ENCODE results near the gene RTTN. TPM values are rescaled to one million over a fixed set of nuclear protein-coding genes. Genes with fewer than 3 reads are reported as not detected.

RTTN gene
- total RNA-seq, 2 donors from 2014 or later, result 13.0 to 20.1 TPM

- peaks cover 16% of the 10 kb centered on the region for H3K4me1 ChIP-seq
- H3K4me3 ChIP-seq, result no peak overlapping the region
- H3K27ac ChIP-seq, result no peak overlapping the region
- intact Hi-C loops (cut with DNase I), result no loop called here
- H3K27me3 ChIP-seq, result no peaks in the 10 kb centered on the region
- DNase-seq (no peak), ATAC-seq (no peak)
- no peaks in the 10 kb centered on the region for H3K36me3 ChIP-seq (replicated peaks in 1 of 2; ENCODE audit: insufficient read depth in 1 of 2, low read depth in 2 of 2)
- H3K9me3 ChIP-seq, result no peaks in the 10 kb centered on the region
- TF ChIP-seq POLR2A (IDR thresholded peaks at IDR 0.05) (no peak), CTCF (IDR thresholded peaks at IDR 0.05) (no peak)
- 96% methylated on average over 3 of the region's 3 CpGs for WGBS, 2 donors
Measured at GRCh38 chr18:70022636-70023035, 182.9 kb downstream of the RTTN start.

- WGBS, 2 donors, result 42 to 54% methylated on average over 1 of the region's 1 CpG
- Histone ChIP-seq H3K36me3 (replicated peaks in 1 of 2; ENCODE audit: insufficient read depth in 1 of 2, low read depth in 2 of 2) (no peaks in the 10 kb centered on the region), H3K4me3 (no peak overlapping the region), H3K27ac (peak overlapping the region in 1 of 4 donors; percentile 22), H3K27me3 (no peaks in the 10 kb centered on the region), H3K4me1 (peaks cover 16% of the 10 kb centered on the region), H3K9me3 (no peaks in the 10 kb centered on the region)
- TF ChIP-seq POLR2A (IDR thresholded peaks at IDR 0.05) (no peak), CTCF (IDR thresholded peaks at IDR 0.05) (no peak)
- intact Hi-C loops (cut with DNase I), result no loop called here
- ATAC-seq (no peak), DNase-seq (no peak)
Measured at GRCh38 chr18:70021498-70021897, 184.0 kb downstream of the RTTN start.

GRCh38 chr18:70021043-70021442, 184.4 kb downstream of the RTTN start:
- H3K36me3 ChIP-seq (replicated peaks in 1 of 2; ENCODE audit: insufficient read depth in 1 of 2, low read depth in 2 of 2), result no peaks in the 10 kb centered on the region
- peak overlapping the region in 2 of 4 donors; percentile 22 to 29 for H3K27ac ChIP-seq
- no peak overlapping the region for H3K4me3 ChIP-seq
- ATAC-seq, result peak; percentile 91
- H3K4me1 ChIP-seq, result peaks cover 16% of the 10 kb centered on the region
- no peaks in the 10 kb centered on the region for H3K27me3 ChIP-seq
- TF ChIP-seq POLR2A (IDR thresholded peaks at IDR 0.05) (no peak), CTCF (IDR thresholded peaks at IDR 0.05) (no peak)
- no peaks in the 10 kb centered on the region for H3K9me3 ChIP-seq
- peak in 2 of 4 donors; percentile 26 to 37 for DNase-seq
- 31 to 35% methylated on average over 1 of the region's 1 CpG for WGBS, 2 donors
- intact Hi-C loops (cut with DNase I), result no loop called here

GRCh38 chr18:70019991-70020390, 185.5 kb downstream of the RTTN start:
- TF ChIP-seq CTCF (IDR thresholded peaks at IDR 0.05), result no peak
- WGBS, 2 donors, result 84 to 89% methylated on average over 2 of the region's 2 CpGs
- H3K4me3 ChIP-seq, result no peak overlapping the region

GRCh38 chr18:70019136-70019535, 186.4 kb downstream of the RTTN start:
- 78 to 89% methylated on average over 2 of the region's 2 CpGs for WGBS, 2 donors
- H3K9me3 ChIP-seq, result no peaks in the 10 kb centered on the region
- H3K36me3 ChIP-seq (replicated peaks in 1 of 2; ENCODE audit: insufficient read depth in 1 of 2, low read depth in 2 of 2), result no peaks in the 10 kb centered on the region
- H3K4me3 ChIP-seq, result no peak overlapping the region
- DNase-seq, result no peak
- no peak overlapping the region for H3K27ac ChIP-seq
- peaks cover 21% of the 10 kb centered on the region for H3K4me1 ChIP-seq
- intact Hi-C loops (cut with DNase I), result no loop called here
- TF ChIP-seq POLR2A (IDR thresholded peaks at IDR 0.05) (no peak), CTCF (IDR thresholded peaks at IDR 0.05) (no peak)
- no peak for ATAC-seq
- H3K27me3 ChIP-seq, result no peaks in the 10 kb centered on the region

More at GRCh38 chr18:70019991-70020390, 185.5 kb downstream of the RTTN start:
- Histone ChIP-seq H3K27me3 (no peaks in the 10 kb centered on the region), H3K9me3 (no peaks in the 10 kb centered on the region), H3K36me3 (replicated peaks in 1 of 2; ENCODE audit: insufficient read depth in 1 of 2, low read depth in 2 of 2) (no peaks in the 10 kb centered on the region), H3K4me1 (peaks cover 21% of the 10 kb centered on the region), H3K27ac (no peak overlapping the region)
- DNase-seq (no peak), ATAC-seq (no peak)
- intact Hi-C loops (cut with DNase I), result no loop called here

All from body of pancreas (tissue), 4 donors.